ENCODE measurements around the gene NTSR1. TPM values are rescaled to one million over a fixed set of nuclear protein-coding genes. Genes with fewer than 3 reads are reported as not detected.

Gene NTSR1
- total and polyA plus RNA-seq, 2 experiments from 2014 or later: not detected

DNA sequence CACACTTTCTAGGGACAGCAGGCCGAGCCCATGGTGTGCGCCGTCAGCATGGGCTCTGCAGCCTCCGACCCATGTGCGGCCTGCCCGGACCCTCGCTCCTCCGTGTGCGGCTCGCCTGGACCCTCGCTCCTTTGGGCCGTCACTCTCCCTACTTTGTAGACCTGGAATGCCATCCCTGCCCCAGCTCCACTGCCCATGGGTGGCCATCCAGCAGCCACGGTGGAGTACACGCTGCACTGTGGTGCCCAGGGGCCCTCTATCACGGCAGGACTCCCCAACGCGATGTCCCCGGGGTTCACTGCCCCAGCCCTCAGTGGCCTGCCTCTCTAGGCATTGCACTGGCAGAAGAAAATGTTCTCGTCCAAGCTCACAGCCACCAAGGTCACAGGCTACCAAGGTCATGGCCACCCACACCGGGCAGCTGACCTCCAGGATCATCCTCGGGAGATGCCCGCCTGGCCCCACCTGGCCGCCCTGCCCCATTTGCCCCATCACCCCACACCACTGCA lies 63.5 kb downstream of the NTSR1 start:
- no peaks in the 10 kb centered on the region for H3K36me3 ChIP-seq (ENCODE audit: low read depth)
- no peaks in the 10 kb centered on the region for H4K20me1 ChIP-seq (ENCODE audit: insufficient read depth)
- no peak overlapping the region for H2AFZ ChIP-seq
- no peaks in the 10 kb centered on the region for H3K9me3 ChIP-seq (ENCODE audit: low read depth)
- H3K79me2 ChIP-seq (ENCODE audit: insufficient read depth): no peaks in the 10 kb centered on the region
- peaks cover 6% of the 10 kb centered on the region for H3K4me1 ChIP-seq (ENCODE audit: insufficient read depth)
- no peak overlapping the region for H3K9ac ChIP-seq
- no peaks in the 10 kb centered on the region for H3K9me2 ChIP-seq (ENCODE audit: insufficient read depth)
- H3F3A ChIP-seq (ENCODE audit: insufficient read depth): no peaks in the 10 kb centered on the region
- no peak overlapping the region for H3K4me2 ChIP-seq (ENCODE audit: unreplicated experiment)
- DNase-seq: no peak
- TF ChIP-seq EZH2phosphoT487 (IDR thresholded peaks at IDR 0.05; ENCODE audit: insufficient read depth, low read depth) (no peak), EZH2 (IDR thresholded peaks at IDR 0.05; ENCODE audit: insufficient read depth, poor library complexity, severe bottlenecking) (no peak)
- no peak overlapping the region for H3K4me3 ChIP-seq
- WGBS, 2 experiments (ENCODE audit: low coverage in 1 of 2, low lambda C conversion rate in 2 of 2, missing lambda C conversion rate in 2 of 2): 91 to 93% methylated on average over 23 of the region's 23 CpGs
- in situ Hi-C loops (cut with MboI): no loop called here
- no peak overlapping the region for H3K27ac ChIP-seq
- peaks cover 5% of the 10 kb centered on the region for H3K27me3 ChIP-seq (replicated peaks; ENCODE audit: insufficient read depth)

GRCh38 chr20:62772619-62772989 lies 64.0 kb downstream of the NTSR1 start:
- no peaks in the 10 kb centered on the region for H3K79me2 ChIP-seq (ENCODE audit: insufficient read depth)
- no peak for TF ChIP-seq EZH2phosphoT487 (IDR thresholded peaks at IDR 0.05; ENCODE audit: insufficient read depth, low read depth)
- no peak for TF ChIP-seq EZH2 (IDR thresholded peaks at IDR 0.05; ENCODE audit: insufficient read depth, poor library complexity, severe bottlenecking)
- H3K9me3 ChIP-seq (ENCODE audit: low read depth): no peaks in the 10 kb centered on the region
- H3K9me2 ChIP-seq (ENCODE audit: insufficient read depth): no peaks in the 10 kb centered on the region
- in situ Hi-C loops (cut with MboI): no loop called here
- H3K4me1 ChIP-seq (ENCODE audit: insufficient read depth): peaks cover 6% of the 10 kb centered on the region
- no peaks in the 10 kb centered on the region for H4K20me1 ChIP-seq (ENCODE audit: insufficient read depth)
- H3K36me3 ChIP-seq (ENCODE audit: low read depth): no peaks in the 10 kb centered on the region
- no peaks in the 10 kb centered on the region for H3F3A ChIP-seq (ENCODE audit: insufficient read depth)
- WGBS, 2 experiments (ENCODE audit: low coverage in 1 of 2, low lambda C conversion rate in 2 of 2, missing lambda C conversion rate in 2 of 2): 46 to 49% methylated on average over 11 of the region's 11 CpGs
- H2AFZ ChIP-seq: 0 out of 2 replicates have a peak overlapping the region, but pooled peaks have one; percentile 0
- no peak overlapping the region for H3K9ac ChIP-seq
- H3K27ac ChIP-seq: no peak overlapping the region
- DNase-seq: no peak
- no peak overlapping the region for H3K4me2 ChIP-seq (ENCODE audit: unreplicated experiment)
- H3K4me3 ChIP-seq: no peak overlapping the region
- peaks cover 4% of the 10 kb centered on the region; the same call in 1 of the 2 replicates for H3K27me3 ChIP-seq (replicated peaks; ENCODE audit: insufficient read depth)

DNA sequence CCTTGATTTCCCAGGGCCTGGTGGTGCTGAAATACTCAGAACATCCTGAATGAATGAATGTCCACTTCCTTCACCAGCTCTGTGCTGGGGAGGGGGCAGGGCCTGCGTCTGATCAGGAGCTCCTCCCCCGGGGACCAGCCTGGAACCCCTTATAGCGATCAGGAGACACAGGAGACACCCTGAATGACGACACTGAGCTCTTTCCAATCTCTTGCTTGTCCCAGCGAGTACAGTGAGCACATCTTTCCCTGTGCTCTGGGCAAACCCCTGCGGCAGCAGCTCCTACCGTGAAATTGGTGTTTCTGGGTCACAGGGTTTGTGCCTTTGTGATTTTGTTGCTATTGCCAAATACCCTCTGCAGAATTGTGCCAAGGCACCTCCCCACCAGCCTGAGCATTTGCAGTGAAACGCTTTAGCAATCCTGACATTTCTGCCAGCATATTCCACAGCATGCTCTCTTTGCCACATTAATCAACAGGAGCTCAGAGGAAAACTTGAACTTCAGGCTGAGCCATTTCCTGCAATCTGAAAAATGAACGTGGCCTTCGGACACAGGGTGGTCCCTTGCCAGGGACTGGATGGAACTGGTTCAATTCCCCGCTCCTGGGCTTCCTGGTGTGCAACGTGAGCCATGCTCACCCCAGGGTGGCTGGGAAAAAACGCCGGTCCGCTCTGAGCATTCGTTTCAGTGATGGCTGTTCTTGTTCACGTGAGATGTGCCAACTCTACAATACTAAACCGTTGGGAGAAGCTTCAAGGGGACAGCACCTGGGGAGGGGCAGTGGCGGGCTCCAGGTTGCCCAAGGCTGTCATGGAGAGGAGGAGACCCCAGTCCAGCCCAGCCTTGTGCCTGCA lies 64.6 kb downstream of the NTSR1 start:
- Histone ChIP-seq H3K27me3 (replicated peaks; ENCODE audit: insufficient read depth) (peaks cover 4% of the 10 kb centered on the region; the same call in 1 of the 2 replicates), H4K20me1 (ENCODE audit: insufficient read depth) (no peaks in the 10 kb centered on the region), H3K79me2 (ENCODE audit: insufficient read depth) (no peaks in the 10 kb centered on the region), H3K4me1 (ENCODE audit: insufficient read depth) (peaks cover 6% of the 10 kb centered on the region), H3K4me3 (no peak overlapping the region), H3K4me2 (ENCODE audit: unreplicated experiment) (peak overlapping the region; percentile 41), H3K9ac (no peak overlapping the region), H2AFZ (0 out of 2 replicates have a peak overlapping the region, but pooled peaks have one; percentile 0), H3F3A (ENCODE audit: insufficient read depth) (no peaks in the 10 kb centered on the region), H3K9me2 (ENCODE audit: insufficient read depth) (no peaks in the 10 kb centered on the region), H3K36me3 (ENCODE audit: low read depth) (no peaks in the 10 kb centered on the region), H3K9me3 (ENCODE audit: low read depth) (no peaks in the 10 kb centered on the region), H3K27ac (no peak overlapping the region)
- peak; percentile 68 for DNase-seq
- 11 to 14% methylated on average over 19 of the region's 19 CpGs for WGBS, 2 experiments (ENCODE audit: low coverage in 1 of 2, low lambda C conversion rate in 2 of 2, missing lambda C conversion rate in 2 of 2)
- TF ChIP-seq EZH2 (IDR thresholded peaks at IDR 0.05; ENCODE audit: insufficient read depth, poor library complexity, severe bottlenecking) (no peak), EZH2phosphoT487 (IDR thresholded peaks at IDR 0.05; ENCODE audit: insufficient read depth, low read depth) (no peak)
- in situ Hi-C loops (cut with MboI): no loop called here

- in situ Hi-C loops (cut with MboI): no loop called here
- no peak for TF ChIP-seq EZH2 (IDR thresholded peaks at IDR 0.05; ENCODE audit: insufficient read depth, poor library complexity, severe bottlenecking)
- TF ChIP-seq EZH2phosphoT487 (IDR thresholded peaks at IDR 0.05; ENCODE audit: insufficient read depth, low read depth): no peak
Observed at GRCh38 chr20:62773845-62774714, 65.4 kb downstream of the NTSR1 start.

More at GRCh38 chr20:62773845-62774714, 65.4 kb downstream of the NTSR1 start:
- H3K27me3 ChIP-seq (replicated peaks; ENCODE audit: insufficient read depth): no peaks in the 10 kb centered on the region
- H3K27ac ChIP-seq: no peak overlapping the region
- no peaks in the 10 kb centered on the region for H3F3A ChIP-seq (ENCODE audit: insufficient read depth)
- no peaks in the 10 kb centered on the region for H3K79me2 ChIP-seq (ENCODE audit: insufficient read depth)
- peaks cover 6% of the 10 kb centered on the region for H3K4me1 ChIP-seq (ENCODE audit: insufficient read depth)
- no peak for DNase-seq
- H3K9me3 ChIP-seq (ENCODE audit: low read depth): no peaks in the 10 kb centered on the region
- H3K4me3 ChIP-seq: no peak overlapping the region
- H4K20me1 ChIP-seq (ENCODE audit: insufficient read depth): no peaks in the 10 kb centered on the region
- H3K9me2 ChIP-seq (ENCODE audit: insufficient read depth): no peaks in the 10 kb centered on the region
- no peak overlapping the region for H2AFZ ChIP-seq
- 42 to 54% methylated on average over 29 of the region's 29 CpGs for WGBS, 2 experiments (ENCODE audit: low coverage in 1 of 2, low lambda C conversion rate in 2 of 2, missing lambda C conversion rate in 2 of 2)
- H3K9ac ChIP-seq: no peak overlapping the region
- no peak overlapping the region for H3K4me2 ChIP-seq (ENCODE audit: unreplicated experiment)
- no peaks in the 10 kb centered on the region for H3K36me3 ChIP-seq (ENCODE audit: low read depth)
